Ishikawa (cell line): ENCODE data around the gene TENM3.

Source experiments
- CEBPB ChIP-seq: IDR thresholded peaks from 2 replicates; pipeline ENCODE4 v1.6.1; 2012
- CREB1 ChIP-seq: IDR thresholded peaks from 2 replicates; pipeline ENCODE4 v1.6.1; 2012; ENCODE audit warnings: low read depth
- EGR1 ChIP-seq: IDR thresholded peaks from 2 replicates; pipeline ENCODE4 v1.6.1; 2012
- EP300 ChIP-seq: IDR thresholded peaks from 2 replicates; pipeline ENCODE4 v1.6.1; 2012; ENCODE audit warnings: borderline replicate concordance
- FOXM1 ChIP-seq: IDR thresholded peaks from 2 replicates; pipeline ENCODE4 v1.6.1; 2012; ENCODE audit warnings: low read depth, borderline replicate concordance
- RAD21 ChIP-seq: IDR thresholded peaks from 2 replicates; pipeline ENCODE4 v1.6.1; 2012; ENCODE audit warnings: low read depth
- TAF1 ChIP-seq: IDR thresholded peaks from 2 replicates; pipeline ENCODE4 v1.6.1; 2012; ENCODE audit warnings: low read depth, mild to moderate bottlenecking
- TCF12 ChIP-seq: IDR thresholded peaks from 2 replicates; pipeline ENCODE4 v1.6.1; 2012; ENCODE audit warnings: low read depth
- TEAD4 ChIP-seq: IDR thresholded peaks from 2 replicates; pipeline ENCODE4 v1.6.1; 2012
- TF ChIP-seq, protein P1 (sequence below): IDR thresholded peaks from 2 replicates; pipeline ENCODE4 v1.6.1; 2012
- TF ChIP-seq, protein P2 (sequence below): IDR thresholded peaks from 2 replicates; pipeline ENCODE4 v1.6.1; 2012; ENCODE audit warnings: low read depth, mild to moderate bottlenecking

DNA sequence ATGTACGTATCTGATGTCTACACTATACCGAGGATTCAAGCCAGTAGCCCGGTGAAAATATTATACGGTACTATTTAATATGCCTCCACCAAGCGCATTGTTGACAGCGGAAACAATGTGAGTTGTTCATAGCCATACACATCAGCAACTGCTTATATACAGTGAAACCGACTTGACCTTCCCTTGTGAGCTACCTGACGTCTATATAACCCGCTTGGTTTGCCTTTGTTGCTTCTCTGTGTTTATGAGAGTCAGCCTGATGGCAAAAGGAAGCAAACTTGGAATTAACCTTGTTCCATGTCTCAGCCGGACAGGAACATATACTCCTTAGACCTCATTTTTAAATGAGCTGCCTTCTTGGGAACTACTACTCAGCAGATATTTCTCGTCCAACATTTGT lies 462.2 kb downstream of the TENM3 start:
- TF ChIP-seq TEAD4, result no peak
- TF ChIP-seq, protein P1, sequence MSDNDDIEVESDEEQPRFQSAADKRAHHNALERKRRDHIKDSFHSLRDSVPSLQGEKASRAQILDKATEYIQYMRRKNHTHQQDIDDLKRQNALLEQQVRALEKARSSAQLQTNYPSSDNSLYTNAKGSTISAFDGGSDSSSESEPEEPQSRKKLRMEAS, result no peak
- no peak for TF ChIP-seq CEBPB
- TF ChIP-seq TAF1, result no peak
- TF ChIP-seq, protein P2, sequence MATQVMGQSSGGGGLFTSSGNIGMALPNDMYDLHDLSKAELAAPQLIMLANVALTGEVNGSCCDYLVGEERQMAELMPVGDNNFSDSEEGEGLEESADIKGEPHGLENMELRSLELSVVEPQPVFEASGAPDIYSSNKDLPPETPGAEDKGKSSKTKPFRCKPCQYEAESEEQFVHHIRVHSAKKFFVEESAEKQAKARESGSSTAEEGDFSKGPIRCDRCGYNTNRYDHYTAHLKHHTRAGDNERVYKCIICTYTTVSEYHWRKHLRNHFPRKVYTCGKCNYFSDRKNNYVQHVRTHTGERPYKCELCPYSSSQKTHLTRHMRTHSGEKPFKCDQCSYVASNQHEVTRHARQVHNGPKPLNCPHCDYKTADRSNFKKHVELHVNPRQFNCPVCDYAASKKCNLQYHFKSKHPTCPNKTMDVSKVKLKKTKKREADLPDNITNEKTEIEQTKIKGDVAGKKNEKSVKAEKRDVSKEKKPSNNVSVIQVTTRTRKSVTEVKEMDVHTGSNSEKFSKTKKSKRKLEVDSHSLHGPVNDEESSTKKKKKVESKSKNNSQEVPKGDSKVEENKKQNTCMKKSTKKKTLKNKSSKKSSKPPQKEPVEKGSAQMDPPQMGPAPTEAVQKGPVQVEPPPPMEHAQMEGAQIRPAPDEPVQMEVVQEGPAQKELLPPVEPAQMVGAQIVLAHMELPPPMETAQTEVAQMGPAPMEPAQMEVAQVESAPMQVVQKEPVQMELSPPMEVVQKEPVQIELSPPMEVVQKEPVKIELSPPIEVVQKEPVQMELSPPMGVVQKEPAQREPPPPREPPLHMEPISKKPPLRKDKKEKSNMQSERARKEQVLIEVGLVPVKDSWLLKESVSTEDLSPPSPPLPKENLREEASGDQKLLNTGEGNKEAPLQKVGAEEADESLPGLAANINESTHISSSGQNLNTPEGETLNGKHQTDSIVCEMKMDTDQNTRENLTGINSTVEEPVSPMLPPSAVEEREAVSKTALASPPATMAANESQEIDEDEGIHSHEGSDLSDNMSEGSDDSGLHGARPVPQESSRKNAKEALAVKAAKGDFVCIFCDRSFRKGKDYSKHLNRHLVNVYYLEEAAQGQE, result no peak
- TF ChIP-seq EP300, result no peak
- TF ChIP-seq EGR1, result no peak
- no peak for TF ChIP-seq RAD21
- TF ChIP-seq CREB1, result no peak
- no peak for TF ChIP-seq TCF12
- no peak for TF ChIP-seq FOXM1
